Activated naive CD8-positive, alpha-beta T cell treated with anti-CD3 and anti-CD28 coated beads for 36 hours (primary cell): ENCODE data around the gene PRXL2A. TPM values are rescaled to one million over a fixed set of nuclear protein-coding genes. Genes with fewer than 3 reads are reported as not detected.
A peak's percentile ranks its signal among the peaks of the same experiment; 100 is the strongest.

Experiments
- DNase-seq: peaks from one replicate; pipeline ENCODE4 v3.0.0; 2021
- H3K27ac Mint-ChIP-seq: one replicate; pipeline ENCODE4 v1.8.0; 2022; ENCODE audit warnings: mild to moderate bottlenecking, moderate library complexity, mixed read lengths
- H3K27me3 Mint-ChIP-seq: one replicate; pipeline ENCODE4 v1.8.0; 2022; ENCODE audit warnings: mild to moderate bottlenecking, mixed read lengths
- H3K36me3 Mint-ChIP-seq: one replicate; pipeline ENCODE4 v1.8.0; 2021; ENCODE audit warnings: mild to moderate bottlenecking, mixed read lengths
- H3K4me1 Mint-ChIP-seq: one replicate; pipeline ENCODE4 v1.8.0; 2021; ENCODE audit warnings: mixed read lengths
- H3K4me3 Mint-ChIP-seq: one replicate; pipeline ENCODE4 v1.8.0; 2022; ENCODE audit warnings: mild to moderate bottlenecking, moderate library complexity, mixed read lengths
- H3K9me3 Mint-ChIP-seq: one replicate; pipeline ENCODE4 v1.8.0; 2022; ENCODE audit warnings: mixed read lengths
- total RNA-seq, 2 experiments: library from RNA; stranded (reverse); gene quantifications; one replicate each; pipeline ENCODE4 v1.2.3, GENCODE V29; 2021

PRXL2A gene
- total RNA-seq, 2 experiments from 2014 or later = 23.3 to 24.5 TPM

DNA sequence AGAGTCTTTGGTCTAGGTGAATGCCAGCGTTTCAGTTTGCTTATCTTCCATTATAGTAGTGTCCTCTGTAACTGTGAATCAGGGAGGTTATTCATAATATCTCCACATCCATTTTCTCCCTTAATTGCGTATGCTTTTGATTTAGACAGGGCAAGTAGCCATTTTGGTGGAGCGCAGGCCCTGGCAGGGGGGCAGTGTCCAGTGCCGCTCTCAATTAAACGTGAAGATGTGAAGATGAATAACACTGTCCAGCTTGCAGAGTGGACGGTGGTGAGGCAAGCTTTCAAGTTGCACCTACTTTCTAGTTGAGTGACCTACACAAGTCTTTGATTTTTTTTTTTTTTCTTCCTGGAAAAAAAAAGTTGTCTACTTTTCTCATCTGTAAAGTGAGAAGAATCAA lies 50.3 kb downstream of the PRXL2A start:
- no peak for DNase-seq
- Mint-ChIP-seq H3K9me3 (no peaks in the 10 kb centered on the region), H3K27ac (peak overlapping the region; percentile 92), H3K4me1 (peaks cover 72% of the 10 kb centered on the region), H3K4me3 (peak overlapping the region; percentile 93), H3K27me3 (no peaks in the 10 kb centered on the region), H3K36me3 (peaks cover 27% of the 10 kb centered on the region)

DNA sequence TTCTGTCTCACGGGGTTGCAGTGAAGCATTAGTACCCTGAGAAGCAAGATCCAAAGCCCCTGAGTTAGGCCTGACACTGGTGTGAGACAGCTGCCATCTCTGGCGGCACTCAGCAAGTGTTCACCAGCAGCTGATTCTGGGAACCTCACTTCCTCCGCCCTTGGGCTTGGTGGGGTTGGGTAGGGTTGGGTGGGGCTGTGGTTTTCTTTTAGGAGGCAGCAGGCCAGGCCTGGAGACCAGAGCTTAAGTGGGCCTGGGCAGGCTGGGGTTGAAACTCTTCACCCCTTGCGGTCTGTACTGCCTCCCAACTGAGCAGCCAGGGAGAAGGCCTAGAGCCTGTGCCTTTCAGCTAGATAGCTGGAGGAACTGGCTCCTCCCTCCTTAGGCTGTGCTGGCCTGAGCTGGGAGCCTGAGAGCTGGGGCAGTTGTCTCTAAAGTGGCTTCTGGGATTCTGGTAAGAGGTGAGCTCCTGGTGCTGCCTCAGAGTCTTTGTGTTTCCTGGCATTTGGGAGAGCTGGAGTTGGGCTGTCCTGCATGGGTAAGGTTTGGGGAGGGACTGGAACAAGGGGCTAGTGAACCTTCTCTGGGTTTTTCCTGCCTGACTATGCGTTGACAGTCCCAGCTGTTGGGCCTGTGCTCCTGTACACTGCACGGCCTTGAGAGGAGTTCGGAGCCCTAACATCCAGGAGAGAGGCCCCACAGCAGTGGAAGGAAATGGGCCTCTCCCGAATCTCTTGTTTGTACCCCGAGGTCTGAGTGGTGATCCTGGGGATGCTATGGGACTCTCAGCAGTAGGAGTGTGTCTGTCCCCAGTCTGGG lies 50.9 kb downstream of the PRXL2A start:
- H3K4me3 Mint-ChIP-seq = peak overlapping the region; percentile 93
- DNase-seq = peak; percentile 72

DNA sequence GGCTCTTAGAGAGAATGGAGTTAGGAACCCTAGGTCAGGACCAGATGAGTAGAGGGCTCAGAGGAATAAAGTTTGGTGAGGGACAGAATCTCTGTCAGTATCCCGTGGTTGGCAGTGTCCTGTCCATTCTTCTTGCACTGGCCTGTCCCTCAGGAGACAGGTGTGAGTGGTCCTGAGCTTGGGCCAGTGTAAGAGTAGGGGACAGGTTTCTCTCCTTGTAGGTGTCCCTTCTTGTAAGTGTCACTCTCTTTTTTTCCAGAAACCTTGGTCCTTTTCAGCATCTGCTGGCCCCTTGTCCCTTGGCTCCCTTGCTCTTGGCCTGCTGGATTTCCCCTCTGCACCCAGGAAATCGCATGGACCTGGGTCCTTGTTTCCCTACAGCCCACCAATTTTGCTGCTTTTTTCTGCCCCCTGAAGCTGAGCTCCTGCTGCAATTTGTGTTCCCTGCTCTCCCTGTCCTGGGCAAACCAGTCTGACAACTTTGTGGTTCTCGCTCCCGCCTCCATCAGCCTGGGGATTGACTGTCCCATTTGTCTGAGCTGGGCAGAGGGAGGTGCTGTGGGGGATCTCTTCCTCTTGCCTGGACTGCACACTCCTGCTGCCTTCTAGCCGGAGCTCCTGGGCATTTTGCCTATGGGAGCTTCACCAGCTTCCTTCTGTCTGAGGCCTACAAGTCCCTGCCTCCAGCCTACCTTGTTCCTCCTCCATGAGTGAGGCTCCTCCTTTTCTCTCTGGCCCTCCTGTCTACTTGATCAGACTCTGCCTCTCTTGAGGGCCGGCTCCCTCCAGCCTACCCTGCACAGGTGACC lies 52.3 kb downstream of the PRXL2A start:
- Mint-ChIP-seq H3K9me3 (no peaks in the 10 kb centered on the region), H3K27me3 (no peaks in the 10 kb centered on the region), H3K4me3 (peak overlapping the region; percentile 93), H3K27ac (peak overlapping the region; percentile 92), H3K36me3 (peaks cover 26% of the 10 kb centered on the region), H3K4me1 (peaks cover 89% of the 10 kb centered on the region)
- no peak for DNase-seq

More for the DNA sequence above, 50.9 kb downstream of the PRXL2A start:
- peaks cover 77% of the 10 kb centered on the region for H3K4me1 Mint-ChIP-seq
- H3K27ac Mint-ChIP-seq = peak overlapping the region; percentile 92
- peaks cover 30% of the 10 kb centered on the region for H3K36me3 Mint-ChIP-seq
- H3K27me3 Mint-ChIP-seq = no peaks in the 10 kb centered on the region
- no peaks in the 10 kb centered on the region for H3K9me3 Mint-ChIP-seq

DNA sequence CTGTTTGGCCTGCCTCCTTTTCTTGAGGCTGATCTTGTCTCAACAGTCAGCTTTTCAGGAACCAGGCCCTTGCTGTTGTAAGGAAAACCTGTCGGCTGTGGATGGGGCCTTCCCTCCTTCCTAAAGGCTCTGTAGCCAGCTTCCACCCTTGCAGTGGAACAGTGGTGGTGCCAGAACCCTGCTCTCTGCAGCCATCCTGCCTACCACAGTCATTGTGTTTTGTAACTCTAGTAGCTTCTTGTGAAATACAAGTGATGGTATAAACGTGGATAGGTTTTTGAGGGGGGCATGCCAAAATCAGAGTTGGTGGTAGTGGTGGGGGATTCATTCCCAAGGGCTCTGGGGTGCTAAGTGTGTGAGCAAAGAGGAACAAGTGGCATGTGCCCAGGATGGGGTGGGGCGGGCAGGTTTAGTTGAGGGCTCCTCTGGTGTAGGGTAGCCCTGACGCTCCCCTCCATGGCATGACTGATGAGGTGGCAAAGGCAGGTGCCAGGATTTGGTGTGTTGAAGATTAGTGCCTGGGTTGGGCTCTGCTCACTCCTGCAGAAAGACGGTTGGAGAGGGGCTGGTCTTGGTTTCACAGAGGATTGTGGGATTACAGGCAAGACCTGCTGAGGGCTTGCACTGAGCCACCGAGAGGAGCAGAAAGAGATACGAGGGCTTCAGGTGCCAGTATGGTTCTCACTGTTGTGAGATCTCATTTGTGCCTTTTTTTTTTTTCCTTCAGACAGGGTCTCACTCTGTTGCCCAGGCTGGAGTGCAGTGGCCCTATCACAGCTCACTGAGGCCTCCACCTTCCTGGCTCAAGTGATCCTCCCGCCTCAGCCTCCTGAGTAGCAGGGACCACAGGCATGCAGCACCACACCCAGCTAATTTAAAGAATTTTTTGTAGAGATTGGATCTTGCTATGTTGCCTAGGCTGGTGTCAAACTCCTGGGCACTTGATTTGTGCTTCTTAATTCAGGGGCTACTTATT lies 53.1 kb downstream of the PRXL2A start:
- Mint-ChIP-seq H3K4me3 (peak overlapping the region; percentile 93), H3K36me3 (peaks cover 20% of the 10 kb centered on the region), H3K9me3 (no peaks in the 10 kb centered on the region), H3K4me1 (peaks cover 90% of the 10 kb centered on the region), H3K27ac (peak overlapping the region; percentile 92), H3K27me3 (no peaks in the 10 kb centered on the region)
- no peak for DNase-seq

DNA sequence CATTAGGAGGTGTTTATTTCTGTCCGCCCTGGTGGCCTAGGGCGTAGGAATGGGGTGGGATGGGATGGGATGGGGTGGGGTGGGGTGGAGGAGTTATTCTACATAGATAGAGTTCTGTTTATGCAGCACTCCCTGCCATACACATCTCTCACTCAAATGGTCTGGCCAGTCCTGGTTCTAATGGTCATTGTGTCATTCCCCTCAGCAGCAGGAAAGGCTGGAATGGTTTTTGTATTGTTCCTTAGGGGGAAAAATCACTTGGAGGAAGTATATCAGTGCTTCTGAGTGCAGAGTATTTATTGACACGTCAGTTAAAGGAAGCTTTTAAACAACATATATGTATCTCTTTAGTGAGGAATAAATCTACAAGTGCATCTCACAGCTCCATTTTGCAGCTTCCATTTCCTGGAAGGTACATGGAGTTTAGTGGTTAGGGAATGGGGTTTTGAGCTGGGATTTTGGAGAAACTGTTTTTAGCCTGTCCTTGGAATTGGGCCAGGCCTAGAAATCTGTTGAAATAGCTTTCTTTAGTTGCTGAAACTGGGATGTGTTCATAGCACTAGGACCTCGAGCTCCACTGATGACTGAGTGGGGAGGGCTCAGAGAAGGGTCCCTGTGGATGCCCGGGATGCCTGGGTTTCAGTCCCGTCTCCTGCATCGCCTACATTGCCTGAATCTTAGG lies 54.1 kb downstream of the PRXL2A start:
- no peaks in the 10 kb centered on the region for H3K27me3 Mint-ChIP-seq
- no peaks in the 10 kb centered on the region for H3K9me3 Mint-ChIP-seq
- H3K27ac Mint-ChIP-seq = peak overlapping the region; percentile 92
- no peak for DNase-seq
- peaks cover 95% of the 10 kb centered on the region for H3K4me1 Mint-ChIP-seq
- H3K36me3 Mint-ChIP-seq = peaks cover 14% of the 10 kb centered on the region
- H3K4me3 Mint-ChIP-seq = no peak overlapping the region

DNA sequence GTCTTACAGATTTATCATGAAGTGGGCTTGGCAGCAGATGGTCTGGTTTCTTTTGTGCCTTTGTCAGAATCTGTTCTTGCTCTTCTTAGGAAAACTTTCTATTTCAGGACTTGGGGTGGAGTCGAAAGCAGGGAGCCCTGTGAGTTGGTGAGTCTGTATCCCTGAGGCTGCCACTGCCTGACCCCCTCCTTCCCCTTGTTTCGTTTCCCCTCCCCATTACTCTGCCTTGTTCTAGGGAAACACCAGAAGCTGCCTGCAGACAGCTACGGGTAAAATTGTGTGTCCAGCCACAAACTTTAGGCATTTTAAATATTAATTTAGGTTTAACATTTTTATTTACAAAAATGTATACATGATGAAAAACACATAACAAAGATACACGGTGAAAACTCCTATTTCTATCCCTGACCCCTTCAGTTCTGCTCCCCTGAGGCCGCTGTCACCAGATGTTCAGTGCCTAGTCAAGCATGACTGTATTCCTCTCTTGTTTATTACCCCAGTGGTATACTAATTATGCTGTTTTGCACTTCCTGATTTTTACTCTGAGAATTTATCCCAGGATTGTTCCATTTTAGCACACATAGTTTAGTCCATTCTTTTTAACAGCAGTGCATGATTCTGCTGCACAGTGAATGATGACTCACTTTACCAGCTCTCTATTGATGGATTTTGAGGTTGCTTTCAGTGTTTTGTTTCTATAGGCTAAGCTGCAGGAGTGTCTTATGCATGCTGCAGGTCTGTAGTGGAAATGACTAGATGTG lies 54.8 kb downstream of the PRXL2A start:
- Mint-ChIP-seq H3K4me3 (peak overlapping the region; percentile 73), H3K36me3 (peaks cover 15% of the 10 kb centered on the region), H3K27me3 (no peaks in the 10 kb centered on the region), H3K9me3 (no peaks in the 10 kb centered on the region), H3K27ac (peak overlapping the region; percentile 92), H3K4me1 (peaks cover 93% of the 10 kb centered on the region)
- DNase-seq = no peak

DNA sequence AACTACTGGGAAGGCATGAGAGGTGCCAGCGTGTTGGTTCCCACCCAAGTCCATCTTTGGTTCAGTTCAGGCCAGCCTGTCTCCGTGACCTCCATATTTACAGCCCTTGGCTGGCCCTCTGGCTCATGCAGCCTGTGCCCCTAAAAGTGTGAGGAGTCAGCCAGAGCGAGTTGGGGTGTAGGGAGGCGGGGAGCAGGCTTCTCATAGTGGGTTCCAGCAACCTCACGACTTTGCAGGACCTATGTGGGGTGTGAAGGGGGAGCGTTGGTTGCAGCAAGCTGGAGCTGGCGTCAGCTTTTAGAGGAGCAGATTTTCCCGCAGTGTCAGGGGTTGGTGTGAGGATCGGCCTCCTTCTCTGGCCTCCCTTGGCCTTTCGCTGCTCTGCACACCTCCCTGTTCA lies 55.5 kb downstream of the PRXL2A start:
- H3K4me3 Mint-ChIP-seq = peak overlapping the region; percentile 73
- H3K36me3 Mint-ChIP-seq = peaks cover 13% of the 10 kb centered on the region
- H3K27me3 Mint-ChIP-seq = no peaks in the 10 kb centered on the region
- no peak for DNase-seq
- H3K9me3 Mint-ChIP-seq = no peaks in the 10 kb centered on the region
- H3K4me1 Mint-ChIP-seq = peaks cover 93% of the 10 kb centered on the region
- H3K27ac Mint-ChIP-seq = peak overlapping the region; percentile 92

DNA sequence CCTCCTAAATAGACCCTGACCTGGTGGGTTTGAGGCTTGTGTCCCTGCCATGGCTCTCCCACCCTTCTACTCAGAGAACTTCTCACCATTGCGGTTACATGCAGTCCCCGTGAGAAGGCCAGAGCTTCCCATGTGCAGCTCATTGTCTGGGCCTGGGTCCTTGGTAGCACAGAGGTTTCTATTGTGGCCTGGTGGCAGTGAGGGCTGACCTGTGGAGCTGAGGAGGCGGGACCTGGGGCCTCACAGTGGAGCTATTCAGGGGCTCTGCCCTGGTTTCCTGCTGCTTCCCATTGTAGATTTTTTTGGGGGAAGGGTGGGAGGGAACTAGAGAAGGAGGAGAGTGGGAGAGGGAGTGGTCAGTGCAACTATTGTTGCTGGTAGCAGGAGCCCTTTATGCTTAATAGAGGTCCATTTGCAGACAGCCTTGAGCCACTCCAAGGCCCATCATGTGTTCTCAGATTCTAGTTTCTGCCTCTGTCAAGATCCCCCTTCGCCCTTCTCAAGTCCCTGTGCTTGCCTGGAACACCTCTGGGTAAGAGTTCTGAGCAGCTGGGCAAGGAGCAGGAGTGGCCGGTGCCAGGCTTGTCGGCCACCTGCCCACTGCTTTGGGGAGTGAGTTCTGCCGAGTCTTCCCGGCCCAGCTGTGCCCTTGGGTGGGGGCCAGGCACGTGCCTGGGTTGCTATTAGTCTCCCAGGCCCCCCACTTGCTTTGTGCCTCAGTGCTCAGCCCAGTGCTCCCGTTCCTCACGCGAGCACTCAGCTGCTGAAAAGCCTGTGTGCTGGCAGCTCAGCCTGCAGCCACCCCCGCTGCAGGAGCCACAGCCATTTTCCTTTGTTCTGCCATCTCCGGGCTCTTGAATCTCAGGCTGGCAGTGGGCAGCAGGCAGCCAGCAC lies 56.5 kb downstream of the PRXL2A start:
- no peaks in the 10 kb centered on the region for H3K27me3 Mint-ChIP-seq

DNA sequence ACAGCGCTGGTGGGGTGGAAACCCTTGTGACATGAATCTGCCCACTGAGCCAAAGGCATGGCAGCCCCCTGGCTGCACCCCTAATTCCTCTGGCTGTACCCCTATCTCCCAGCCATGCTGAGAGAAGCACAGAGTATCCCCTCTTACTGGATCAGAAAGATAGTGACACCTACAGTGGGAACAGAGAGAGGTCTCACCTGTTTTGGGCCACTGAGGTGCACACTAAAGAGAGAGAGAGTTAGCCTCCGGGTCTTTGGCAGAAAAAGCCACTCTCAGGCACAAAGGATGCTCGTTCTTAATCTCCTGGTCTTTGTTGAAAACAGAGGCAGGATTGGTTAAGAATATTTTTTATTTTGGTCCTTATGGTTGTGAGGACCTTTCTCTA lies 57.1 kb downstream of the PRXL2A start:
- Mint-ChIP-seq H3K36me3 (peaks cover 23% of the 10 kb centered on the region), H3K4me3 (peak overlapping the region; percentile 73), H3K4me1 (peaks cover 88% of the 10 kb centered on the region), H3K9me3 (no peaks in the 10 kb centered on the region), H3K27me3 (no peaks in the 10 kb centered on the region), H3K27ac (peak overlapping the region; percentile 92)
- DNase-seq = no peak

More for the DNA sequence above, 56.5 kb downstream of the PRXL2A start:
- H3K4me3 Mint-ChIP-seq = peak overlapping the region; percentile 73
- H3K27ac Mint-ChIP-seq = peak overlapping the region; percentile 92
- peaks cover 90% of the 10 kb centered on the region for H3K4me1 Mint-ChIP-seq
- no peak for DNase-seq
- H3K36me3 Mint-ChIP-seq = peaks cover 19% of the 10 kb centered on the region
- H3K9me3 Mint-ChIP-seq = no peaks in the 10 kb centered on the region

DNA sequence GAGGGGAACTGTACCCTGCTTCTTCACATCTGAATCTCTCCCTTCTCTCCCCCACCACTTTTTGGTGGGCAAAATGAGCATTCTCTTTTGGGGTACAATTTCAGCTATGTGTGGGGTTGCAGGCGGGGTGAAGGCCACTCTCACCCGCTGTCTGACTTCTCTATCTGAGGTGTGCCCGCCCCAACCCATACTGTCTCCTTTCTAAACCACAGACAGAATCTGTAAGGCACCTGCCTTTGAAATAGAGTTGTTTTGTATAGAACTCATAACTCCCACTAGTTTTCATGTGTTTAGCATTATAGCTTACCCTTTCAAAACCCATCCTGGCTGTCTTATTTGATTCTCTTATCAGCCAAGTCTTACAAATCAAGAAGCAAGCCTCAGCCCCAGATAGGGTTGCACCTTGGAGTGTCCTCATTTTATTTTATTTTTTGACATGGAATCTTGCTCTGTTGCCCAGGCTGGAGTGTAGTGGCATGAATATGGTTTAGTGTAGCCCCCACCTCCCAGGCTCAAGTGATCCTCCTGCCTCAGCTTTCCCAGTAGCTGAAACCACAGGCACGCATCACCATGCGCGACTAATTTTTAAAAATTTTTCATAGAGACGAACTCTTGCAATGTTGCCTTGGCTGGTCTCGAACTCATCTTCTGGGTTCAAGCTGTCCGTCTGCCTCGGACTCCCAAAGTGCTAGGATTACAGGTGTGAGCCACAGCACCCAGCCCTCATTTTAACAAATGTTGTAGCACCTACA lies 57.7 kb downstream of the PRXL2A start:
- Mint-ChIP-seq H3K9me3 (no peaks in the 10 kb centered on the region), H3K27me3 (no peaks in the 10 kb centered on the region), H3K4me1 (peaks cover 88% of the 10 kb centered on the region), H3K27ac (peak overlapping the region; percentile 92), H3K4me3 (peak overlapping the region; percentile 73), H3K36me3 (peaks cover 28% of the 10 kb centered on the region)
- no peak for DNase-seq

DNA sequence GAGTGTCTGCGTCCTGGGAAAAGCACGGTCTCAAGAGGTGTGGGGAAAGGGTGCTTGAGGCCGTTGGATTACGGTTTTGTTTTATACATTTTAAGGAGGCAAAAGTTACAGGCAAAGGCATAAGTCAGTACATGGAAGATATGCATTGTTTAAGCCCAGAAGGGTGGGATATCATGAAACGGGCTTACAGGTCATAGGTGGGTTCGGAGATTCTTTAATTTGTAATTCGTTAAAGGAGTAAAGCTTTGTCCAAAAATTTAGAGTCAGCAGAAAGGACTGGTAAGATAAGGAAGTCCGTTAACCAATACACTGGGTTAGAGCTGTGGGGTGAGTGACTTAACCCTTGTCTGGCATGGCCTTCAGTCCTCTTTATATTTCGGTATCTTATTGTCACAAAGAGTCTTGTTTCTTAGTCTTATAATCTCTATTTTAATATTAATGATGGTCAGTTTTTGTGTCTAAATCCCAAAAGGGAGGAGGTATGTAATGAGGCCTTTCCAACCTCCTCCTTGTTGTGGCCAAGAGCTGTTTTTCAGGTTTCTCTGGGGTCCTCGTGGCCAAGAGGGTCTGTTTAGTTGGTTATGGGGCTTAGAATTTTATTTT lies 58.5 kb downstream of the PRXL2A start:
- Mint-ChIP-seq H3K4me1 (peaks cover 88% of the 10 kb centered on the region), H3K27ac (peak overlapping the region; percentile 92), H3K27me3 (no peaks in the 10 kb centered on the region), H3K36me3 (peaks cover 36% of the 10 kb centered on the region), H3K4me3 (peak overlapping the region; percentile 82), H3K9me3 (no peaks in the 10 kb centered on the region)
- no peak for DNase-seq

DNA sequence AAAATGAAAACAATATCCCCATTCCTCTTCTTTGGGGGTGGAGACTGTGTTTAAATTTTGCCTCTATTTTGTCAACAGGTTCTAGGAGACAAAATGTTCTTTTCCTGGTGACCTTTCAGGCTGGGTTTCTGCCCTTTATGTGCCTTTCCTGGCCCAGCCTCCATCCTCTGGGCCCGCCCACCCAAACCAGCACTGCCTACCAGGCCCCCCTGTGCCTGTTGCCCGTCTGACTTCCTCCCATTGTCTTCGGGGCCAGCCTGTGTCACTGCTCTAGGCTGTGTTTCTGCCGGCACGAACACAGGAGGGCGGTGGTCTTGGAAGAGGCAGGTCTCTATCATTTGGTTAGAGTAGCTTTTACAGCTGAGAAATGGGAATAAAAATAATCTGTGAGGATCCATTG lies 59.7 kb downstream of the PRXL2A start:
- H3K36me3 Mint-ChIP-seq = peaks cover 38% of the 10 kb centered on the region
- peak overlapping the region; percentile 92 for H3K27ac Mint-ChIP-seq
- no peaks in the 10 kb centered on the region for H3K27me3 Mint-ChIP-seq
- H3K9me3 Mint-ChIP-seq = no peaks in the 10 kb centered on the region
- H3K4me3 Mint-ChIP-seq = peak overlapping the region; percentile 82
- DNase-seq = peak; percentile 82
- H3K4me1 Mint-ChIP-seq = peaks cover 89% of the 10 kb centered on the region
